GM18870 (cell line): ENCODE results near the gene GNAZ.

ENCODE experiments used
- ATAC-seq: cut with Tn5 transposase; IDR thresholded peaks from one replicate; pipeline ENCODE4 v1.9.1; 2021; ENCODE audit warnings: moderate library complexity; ENCODE audit not compliant: unreplicated experiment

GNAZ gene

DNA sequence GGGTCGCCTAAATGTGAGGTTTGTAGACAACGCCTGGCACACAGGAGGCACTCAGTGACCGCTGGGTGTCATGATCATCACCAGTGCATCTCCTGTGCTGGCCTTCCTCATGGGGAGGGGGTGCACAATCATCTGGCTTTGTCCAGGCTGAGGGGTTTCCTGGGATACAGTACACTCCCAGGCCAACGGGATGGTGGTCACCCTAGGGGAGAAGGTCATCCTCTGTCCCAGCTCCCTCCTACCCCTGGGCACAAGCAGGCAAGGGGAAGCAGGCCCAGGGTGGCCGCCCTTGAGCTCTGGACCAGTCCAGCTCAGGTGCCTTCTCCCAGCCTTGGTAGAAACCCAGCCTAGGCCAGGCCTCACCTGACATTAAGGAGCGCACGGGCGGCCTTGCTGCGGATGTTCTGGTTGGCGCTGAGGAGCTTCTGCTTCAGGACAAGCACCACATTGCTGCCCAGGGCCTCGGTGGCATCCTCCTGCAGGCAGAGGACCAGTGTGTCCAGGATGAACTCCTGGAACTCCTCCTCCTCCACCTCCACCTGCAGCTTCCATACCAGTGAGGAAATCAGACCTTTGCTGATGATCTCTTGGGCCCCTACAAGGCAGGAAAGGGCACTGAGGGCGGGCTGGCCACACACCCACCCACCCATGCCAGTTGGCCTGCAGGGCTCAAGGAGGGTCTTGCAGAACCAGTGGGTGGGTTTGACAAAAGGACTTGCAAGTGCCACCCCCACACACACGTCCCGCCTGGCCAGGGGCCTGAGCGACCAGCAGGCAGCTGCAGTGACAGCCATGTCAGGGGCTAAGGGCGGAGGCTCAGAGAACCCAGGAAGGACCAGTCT is 6.6 kb upstream of the GNAZ start:
- ATAC-seq, result no peak

DNA sequence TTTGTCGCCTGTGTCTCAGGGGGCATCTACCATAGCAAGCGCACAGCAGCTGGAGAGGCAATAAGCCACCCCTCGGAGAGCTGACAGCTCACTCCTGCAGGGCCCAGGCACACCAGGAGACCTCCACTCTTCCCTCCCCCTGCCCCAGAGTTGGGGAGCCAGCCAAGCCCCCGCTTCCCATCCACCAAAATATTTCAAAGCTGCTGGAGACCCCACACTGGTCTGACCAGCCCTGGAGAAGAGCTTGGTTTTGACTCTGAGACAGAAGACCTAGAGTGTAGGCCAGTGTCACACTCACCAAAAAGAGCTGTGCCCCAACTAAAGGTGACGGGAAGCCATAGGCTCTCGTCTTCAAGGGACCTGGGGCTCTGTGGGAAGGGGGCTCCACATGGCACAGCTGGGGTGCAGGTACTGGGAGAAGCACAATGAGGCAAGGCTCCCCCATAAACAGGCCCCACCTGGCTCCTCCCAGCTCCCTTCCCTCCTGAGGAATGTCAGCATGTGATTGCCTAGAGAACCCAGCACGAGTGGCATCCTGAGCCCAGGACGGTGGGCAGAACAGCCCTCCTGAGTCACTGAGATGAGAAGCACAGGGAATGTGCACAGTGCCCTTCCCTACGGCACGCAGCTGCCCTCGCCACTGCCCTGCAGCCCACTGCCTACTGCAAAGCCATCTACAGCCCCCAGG is 5.8 kb upstream of the GNAZ start:
- ATAC-seq, result no peak

DNA sequence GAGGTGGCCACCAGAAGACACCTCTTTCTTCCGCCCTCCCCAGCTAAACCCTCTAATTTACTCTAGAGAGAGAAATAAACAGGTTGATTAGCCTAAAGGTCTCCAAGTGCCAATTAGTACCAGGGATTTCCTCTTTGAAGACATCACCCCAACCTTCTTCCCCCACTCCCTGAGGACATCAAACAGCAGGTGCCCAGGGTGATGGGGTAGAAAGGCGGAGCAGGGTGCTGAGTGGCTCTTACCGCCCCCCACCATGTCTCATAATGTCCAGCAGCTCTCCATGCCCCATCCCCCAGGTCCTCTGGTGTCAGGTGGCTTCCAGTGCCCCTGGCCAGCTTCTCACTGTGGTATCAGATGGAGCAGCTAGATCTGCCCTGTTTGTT is 5.3 kb upstream of the GNAZ start:
- no peak for ATAC-seq

DNA sequence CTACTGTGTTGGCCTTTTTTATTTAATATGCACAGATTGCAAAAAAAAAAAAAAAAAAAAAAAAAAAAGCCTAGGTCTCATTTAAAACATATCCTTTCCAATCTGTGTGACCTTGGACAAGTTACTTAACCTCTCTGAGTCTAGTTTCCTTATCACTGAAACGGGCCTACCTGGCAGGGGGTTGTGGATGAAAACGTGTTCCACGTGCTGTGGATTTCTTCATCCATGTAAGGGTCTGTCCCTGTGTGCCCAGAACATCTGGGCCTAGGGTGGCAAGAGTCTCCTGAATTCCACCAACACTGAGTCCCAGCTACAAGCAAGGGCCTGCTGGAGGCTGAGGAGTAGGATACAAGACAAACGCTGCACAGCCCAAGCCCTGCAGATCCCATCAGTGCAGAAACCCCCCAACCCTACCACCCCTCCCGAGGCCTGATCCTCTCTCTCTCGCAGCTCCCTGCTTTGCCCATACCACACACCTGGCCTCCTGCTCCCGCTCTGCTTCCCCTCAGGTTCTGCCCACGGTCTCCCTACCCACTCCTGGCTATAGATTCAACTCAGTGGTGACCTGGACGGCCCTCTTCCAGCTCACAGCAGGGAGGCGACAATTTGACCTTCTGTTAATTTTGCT is 4.7 kb upstream of the GNAZ start:
- no peak for ATAC-seq

DNA sequence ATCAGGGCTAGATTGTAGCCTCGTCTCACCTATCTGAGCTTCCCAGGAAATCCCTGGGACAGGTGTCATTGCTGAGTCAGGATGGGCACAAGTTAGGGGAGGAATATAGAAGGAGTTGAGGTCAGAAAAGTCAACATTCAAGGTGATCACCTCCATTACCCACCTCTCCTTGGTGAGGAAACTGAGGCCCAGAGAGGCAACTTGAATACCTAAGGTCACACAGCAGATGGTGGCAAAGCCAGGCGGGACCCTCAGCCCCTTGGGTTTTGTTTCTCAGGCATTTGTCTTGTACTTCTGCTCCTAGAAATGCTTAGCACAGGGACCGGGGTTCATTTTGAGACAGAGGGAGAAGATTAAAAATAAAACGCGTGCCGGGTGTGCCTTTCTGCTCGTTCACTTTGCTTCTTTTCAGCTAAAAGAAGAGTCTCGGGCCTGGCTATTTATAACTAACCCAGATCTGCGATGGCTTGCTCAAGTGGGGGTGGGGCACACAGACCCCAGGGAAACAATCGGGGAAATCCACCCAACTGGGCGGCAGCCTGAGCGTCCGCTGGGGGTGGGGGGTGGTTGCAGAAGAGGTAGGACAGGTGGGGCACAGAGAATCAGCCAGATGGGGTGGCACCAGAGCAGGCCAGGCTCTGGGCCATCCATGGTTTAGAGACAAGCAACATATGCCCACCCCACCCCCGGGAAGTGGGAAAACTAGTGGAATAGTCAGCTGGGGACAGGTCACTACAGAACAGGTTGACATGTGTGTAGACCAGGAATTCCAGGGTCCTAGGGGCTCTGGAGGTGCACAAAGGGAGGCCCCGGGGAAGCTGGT is 3.9 kb upstream of the GNAZ start:
- no peak for ATAC-seq

DNA sequence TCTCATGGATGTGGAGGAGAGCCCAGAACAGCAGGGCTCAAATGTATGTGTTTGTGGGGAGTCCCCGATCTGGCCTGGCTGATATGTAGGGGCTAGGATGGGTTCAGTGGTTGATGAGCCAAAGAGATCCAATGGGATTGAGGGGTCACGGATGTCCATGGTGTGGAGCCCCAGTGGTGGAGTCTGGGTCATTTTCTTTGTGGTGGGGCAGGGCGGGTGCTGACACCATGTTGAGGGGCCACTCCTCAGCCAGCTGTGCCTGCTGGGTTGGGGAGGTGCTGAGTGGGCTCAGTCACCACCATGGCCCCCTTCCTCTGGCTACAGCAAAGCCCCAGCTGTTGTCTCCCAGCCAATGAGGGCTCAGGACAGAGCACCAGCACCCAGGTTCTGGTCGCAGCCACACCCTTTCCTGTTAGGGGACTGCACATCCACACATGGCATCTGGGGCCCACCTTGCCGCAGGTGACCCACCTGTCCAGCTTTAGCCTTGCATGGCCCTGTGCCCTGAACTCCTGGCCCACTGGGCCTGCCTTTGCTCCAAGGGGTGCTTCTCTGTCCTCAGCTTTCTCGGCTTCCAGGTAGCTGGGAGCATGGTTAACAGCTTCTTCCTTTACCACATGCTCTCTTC is 3.2 kb upstream of the GNAZ start:
- no peak for ATAC-seq

DNA sequence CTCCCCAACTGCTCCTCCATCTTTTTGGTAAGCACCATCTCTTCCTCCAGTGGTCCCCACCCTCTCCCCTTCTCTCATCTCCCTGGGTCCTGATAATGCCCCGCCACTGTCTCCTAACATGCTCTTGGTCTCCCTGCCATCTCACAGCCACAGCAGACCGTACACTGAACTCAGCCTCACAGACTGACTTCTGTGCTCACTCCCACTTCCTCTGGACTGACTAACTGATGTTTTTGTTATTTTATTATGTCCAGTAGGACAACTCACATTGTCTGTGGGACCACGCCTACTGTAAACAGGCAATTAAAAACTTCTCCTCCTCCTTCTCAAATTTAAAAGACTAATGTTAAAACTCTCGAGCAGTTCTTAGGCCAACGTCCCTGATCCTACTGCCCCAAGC is 2.6 kb upstream of the GNAZ start:
- no peak for ATAC-seq

DNA sequence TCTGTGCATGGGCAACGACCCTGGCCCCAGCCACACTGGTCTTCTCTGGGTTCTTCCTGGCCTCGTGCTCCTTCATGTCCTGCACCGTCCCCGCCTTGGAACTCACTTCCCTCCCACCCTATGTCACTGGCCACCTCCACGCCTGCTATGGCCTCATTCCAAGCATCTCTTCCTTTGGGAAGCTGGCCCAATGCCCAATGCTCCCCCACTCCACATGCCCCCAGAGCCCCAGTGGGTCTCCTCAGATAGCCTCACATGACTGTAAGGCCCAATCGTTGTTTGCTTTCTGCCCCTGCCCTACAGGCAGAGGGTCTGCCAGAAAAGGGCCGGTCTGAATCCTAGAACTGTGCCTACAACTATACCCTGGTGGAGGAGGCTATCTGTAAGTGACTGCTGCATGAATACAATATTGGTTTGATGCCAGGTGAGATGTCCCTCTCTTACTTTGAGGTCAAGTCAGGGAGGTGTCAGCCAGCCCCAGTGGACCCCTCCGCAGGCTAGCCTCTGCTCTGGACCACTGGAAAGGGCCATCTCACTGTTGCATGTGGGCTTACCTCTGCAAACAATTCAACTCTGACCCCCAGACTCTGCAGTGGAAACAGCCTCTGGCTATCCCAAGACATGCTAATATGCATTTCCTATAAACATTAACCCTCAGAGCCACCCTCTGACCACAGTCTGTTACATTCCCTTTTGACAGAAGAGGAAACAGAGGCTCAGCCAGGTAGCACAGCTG is 2.1 kb upstream of the GNAZ start:
- ATAC-seq, result no peak

DNA sequence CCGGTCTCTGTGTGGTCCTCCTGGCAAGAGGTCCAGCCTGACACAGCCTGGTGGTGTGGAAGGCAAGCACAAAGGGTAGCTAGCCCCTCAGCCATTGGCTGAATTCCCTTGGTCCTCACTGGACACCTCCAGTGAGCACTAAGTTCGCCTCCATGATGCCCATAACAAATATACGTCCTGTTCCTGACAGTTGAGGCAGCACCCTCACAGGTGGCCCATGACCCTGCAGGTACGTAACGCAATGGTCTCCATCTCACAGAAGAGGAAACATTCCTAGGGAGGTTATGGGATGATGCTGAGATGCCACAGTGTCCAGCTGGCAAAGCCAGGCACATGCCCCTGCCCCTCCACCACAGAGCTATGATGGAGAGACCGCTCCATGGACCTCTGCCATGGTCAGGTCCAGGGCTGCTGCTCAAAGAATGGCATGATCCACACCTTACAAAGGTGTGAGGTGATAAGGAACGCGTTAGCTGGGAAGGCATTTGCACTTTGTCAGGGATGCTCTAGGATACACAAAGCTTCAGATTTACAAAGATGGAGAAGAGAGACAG is 1.4 kb upstream of the GNAZ start:
- ATAC-seq, result no peak

DNA sequence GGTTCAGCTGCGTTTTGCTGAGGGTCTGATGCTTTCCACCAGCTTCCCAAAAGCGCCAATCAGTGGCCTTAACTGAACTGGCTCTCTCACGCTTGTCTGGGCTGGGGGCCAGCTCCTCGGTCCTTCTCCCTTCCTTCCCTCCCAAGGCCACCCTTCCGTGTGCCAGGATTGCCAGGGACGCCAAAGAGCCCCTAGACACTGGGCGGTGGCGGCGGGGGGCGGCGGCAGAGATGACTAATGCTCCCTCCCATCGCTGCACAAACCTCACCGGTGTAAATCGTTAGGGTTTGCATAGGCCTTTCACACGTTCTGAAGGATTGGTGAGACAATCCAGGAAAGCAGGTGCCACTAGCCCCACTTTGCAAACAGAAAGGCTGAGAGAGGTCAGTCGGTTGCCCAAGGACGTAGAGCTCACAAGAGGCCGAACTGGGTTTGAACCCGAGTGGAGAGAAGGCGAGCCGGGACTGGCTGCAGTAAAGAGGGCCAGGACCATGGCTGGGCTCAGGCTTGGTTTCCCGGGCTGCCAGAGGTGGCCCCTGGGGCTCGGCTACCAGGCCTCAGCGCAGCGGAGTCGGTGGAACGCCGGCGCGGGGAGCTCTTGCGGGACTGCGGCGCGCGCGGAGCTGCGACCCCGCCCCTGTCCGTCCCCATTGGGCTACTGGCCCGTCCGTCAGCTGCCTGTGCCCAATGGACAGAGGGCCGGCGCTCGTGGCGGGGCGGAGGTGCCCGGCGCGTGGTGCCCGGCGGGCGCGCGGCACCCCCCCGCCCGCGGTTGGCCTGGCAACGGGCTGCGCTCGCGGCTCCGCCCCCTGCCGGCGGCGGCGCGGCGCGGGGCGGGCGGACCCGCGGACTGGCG is 589 bp upstream of the GNAZ start:
- ATAC-seq, result no peak

DNA sequence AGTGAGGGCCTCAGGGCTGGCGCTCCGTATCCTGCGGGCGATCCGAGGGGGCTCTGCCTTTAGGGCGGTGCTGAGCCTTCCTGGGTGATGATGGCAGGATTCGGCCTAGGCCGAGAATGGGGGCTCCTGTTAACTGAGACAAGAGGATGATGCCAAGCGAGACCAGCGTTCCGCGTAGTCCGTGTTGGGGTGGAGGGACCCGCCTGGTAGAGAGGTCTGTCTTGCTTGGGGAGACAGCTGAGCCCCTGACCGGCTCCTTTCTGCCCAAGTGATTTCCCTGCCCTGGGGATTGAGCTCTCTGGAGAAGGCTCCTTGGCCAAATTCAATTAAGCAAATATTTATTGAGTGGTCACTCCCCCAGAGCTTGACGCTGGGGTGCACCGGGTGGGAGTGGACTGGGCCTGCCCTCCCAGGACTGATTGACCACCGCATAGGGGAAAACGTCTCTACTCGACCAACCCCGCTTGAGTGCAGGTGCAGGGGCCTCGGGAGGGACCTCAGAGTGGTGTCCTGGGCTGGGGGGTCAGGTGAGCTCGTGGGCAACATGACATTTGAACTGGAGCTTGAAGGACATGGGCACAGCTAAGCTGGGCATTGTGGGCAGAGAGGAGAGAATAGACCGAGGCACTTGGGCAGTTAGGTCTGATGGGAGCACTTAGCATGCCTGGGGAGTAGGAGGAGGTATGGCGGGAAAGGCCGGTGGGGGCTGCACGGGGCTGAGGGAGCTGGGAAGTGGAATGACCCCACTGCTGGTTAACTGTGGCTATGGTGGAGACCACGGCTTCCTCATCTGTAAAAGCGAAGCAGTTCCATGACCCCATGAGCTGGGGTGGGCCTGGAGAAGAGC is 1.1 kb downstream of the GNAZ start:
- ATAC-seq, result no peak

DNA sequence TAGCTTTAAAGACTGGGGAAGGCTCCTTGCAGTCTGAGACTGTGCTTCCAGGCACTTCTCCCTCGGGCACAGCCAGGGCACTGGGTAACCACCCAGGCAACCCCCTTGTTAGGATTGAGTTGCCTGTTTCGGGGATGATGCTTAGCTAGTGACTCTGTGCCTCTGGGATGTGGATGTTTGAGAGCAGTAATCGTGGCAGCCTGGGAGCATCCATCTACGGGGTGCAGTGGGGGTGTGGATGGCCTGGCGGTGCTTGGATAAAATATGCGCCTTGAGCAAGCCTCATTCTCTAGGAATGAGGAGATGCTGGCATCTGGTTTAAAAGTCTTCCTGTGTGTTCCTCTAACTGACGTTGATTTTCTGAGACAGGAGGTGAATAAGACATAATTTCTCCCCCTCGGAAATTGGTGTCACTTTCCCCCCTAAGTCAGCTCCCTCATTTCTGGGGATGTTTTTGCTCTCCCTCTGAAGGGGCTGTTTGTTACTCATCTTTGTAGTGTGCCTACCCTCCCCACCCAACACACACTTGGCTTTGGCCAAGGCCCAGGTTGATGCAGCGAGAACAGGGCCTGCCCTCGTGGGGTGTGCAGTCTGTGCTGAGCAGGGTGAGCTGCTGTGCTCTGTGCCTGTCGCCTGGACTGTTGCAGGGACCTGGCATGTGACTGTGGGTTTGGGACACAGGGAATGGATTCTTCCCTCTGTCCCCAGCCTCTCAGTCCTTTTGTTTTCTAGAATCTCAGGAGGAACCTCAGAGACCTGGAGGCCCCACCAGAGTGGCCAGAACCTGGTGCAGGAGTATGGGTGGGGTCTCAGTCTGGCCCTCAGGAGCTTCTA is 2.0 kb downstream of the GNAZ start:
- ATAC-seq, result no peak

DNA sequence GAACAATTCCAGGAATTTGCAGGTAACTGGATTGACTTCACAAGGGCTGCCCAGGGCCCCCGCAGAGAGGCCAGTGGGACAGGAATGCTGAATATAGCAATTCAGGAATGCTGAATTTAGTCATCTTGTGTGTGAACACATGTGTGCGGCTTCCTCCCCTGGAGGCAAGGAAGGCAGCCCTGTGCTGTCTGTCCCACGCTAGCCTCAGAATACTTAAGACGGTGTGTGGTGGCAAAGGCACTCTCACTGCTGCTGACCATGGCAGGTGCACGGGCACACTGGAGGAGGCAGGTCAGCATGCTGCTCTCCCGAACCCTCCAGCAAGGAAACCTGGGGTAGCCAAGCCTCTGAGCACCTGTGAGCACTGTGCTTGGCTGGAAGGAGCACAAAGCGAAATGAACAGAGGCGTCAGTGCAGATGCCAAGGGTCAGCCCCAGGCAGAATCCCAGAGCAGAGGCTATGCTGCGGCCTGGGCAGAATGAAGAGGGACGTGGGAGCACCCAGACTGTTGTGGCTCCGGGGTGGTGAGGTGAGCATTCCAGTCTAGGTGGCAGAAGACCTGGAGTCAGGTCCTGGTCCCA is 2.7 kb downstream of the GNAZ start:
- ATAC-seq, result no peak

DNA sequence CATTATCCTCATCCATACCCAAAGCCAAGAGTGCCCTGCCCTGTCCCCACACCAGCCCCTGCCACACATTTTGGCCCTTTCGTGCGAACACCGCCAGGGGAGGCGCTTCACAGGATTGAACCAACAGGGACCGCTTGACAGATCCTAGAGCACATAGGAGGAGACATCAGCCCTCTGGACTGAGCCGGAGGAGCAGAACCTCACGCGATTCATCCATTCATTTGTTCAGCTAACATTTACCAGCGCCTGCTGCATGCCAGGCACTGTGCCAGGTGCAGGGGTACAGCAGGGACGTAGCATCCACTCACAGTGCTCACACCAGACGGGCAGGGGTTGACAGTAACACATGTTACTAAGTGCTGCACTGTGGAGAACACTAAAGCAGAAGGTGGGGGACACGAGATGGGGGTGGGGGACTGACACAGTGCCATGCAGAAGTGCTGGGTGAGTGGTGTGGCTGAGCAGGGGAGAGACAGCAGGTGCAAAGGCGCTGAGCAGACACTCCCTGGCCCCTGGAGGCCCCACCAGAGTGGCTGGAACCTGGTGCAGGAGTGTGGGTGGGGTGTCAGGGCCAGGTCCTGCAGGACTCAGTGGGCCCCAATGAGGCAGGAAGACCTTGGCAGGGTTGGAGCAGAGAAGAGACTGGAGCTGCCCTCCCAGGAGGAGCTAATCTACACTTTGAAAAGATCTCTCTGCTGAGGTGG is 3.4 kb downstream of the GNAZ start:
- ATAC-seq, result no peak

DNA sequence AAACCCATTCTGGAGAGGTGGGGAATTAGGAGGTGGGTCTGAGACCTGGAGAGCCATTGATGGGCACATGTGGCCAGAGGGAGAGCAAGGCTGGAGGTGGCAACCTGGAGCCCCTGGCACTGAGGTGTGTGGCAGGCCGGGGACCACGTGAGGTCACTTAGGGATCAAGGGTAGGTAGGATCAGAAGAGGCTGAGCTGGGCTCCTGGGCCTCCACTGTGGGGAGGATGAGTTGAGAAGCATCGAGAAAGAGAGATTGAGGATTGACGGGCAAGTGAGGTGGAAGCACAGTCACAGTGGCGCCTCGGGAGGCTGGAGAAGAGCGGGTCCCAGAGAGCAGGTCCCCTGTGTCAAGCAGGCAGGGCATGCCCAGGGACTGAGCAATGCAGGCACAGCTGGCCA is 4.1 kb downstream of the GNAZ start:
- no peak for ATAC-seq

DNA sequence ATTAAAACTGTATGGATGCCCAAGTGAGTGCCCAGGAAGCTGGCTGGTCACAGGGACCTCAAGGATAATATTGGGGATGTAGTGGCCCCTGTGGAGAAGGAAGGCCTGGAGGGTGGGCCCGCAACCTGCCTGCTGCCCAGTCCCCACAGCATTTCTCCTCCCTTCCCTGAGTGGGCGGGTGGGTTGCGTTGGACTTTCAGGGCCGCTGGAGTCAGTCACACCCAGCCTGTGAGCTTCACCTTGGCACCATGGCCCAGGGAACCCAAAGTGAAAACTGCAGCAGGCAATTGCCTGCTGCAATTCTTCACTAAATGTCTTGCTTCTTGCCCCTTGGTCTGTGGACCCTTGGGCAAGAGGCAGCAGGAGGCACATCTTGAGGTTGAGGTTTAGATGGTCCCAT is 4.7 kb downstream of the GNAZ start:
- ATAC-seq, result no peak
